HT-29 (cell line): ENCODE results near the gene NDUFB5. TPM values are rescaled to one million over a fixed set of nuclear protein-coding genes. Genes with fewer than 3 reads are reported as not detected.
"Not testable (repeated sequence)": the region's sequence is repeated elsewhere in the genome, so short reads cannot be mapped to it uniquely, and the experiment has no call there.

Source experiments
- DNase-seq: peaks from one replicate; pipeline ENCODE4 v3.0.0-alpha.2; 2015; ENCODE audit warnings: low spot score
- total RNA-seq: library from RNA; depleted of rRNA; stranded (reverse); fragments of >200 nt; shearing (Covaris generic); gene quantifications from 2 replicates; pipeline ENCODE4 v1.2.3, GENCODE V29; 2014

Gene NDUFB5
- total RNA-seq, 1 experiment from 2014 or later: 38.7 TPM

DNA sequence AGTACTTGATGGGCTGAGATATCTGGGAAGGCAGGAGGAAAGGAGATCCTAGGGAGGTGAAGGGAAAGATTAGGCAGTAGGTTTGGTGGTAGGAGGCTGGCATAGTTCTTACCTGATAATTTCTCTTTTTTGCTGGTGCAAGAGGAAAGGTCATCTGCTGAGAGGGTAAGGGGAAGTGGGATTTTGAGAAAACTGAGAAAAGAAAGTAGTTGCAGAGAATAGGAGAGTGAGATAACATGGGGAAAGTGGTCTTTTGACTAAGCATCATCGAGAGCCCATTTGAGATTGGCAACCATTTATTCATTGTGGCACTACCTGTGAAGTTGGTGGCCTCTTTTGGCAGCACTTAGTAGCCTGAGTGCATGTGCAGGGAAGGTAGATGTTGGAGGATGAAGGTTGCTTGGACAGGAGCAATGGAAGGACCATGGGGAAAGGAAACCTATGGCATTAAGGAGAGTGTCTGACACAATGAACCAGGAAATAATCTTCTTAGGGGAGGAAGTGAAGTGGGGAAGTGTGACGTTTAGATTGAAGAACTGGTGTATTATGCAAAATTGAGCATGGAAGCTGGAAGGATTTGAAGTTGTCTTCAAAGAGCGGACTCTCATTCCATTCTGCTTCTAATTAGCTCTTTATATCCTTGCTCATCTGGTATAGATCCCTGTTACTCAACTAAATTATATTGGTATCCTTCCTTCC is 26.3 kb downstream of the NDUFB5 start:
- DNase-seq: no peak

DNA sequence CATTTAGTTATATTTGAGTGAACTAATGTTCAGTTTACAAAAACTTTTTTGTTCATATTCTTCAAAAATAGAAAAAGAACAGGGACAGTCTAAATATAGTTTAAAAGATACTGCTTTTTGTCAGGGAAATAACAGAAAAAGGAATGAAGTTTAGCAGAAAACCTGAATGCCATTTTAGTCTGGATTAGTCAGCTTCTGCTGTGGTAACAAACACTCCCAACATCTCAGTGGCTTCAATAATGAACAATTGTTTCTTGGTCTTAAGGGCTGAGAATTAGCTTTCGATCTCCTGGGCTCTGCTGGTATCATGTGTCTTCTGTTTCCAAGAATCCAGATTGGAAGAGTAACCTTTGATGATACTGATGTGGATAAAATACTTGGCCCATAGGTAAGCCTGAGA is 35.9 kb downstream of the NDUFB5 start:
- no peak for DNase-seq

DNA sequence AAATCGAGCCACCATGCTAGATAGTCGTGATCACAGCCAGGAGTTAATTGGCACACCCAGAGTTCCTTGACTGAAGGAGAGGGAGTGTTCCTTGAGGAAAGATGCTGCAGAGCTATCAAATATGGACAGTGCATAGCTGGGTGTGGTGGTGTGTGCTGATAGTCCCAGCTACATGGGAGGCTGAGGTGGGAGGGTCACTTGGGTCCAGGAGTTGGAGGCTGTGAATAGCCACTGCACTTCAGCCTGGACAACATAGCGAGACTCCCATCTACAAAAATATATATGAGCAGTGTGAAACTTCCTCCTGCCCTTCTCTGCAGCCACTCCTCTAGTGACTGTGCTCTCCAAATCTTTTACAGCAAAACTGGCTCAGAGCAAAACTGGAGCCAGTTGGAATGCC is 38.3 kb downstream of the NDUFB5 start:
- DNase-seq: no peak

DNA sequence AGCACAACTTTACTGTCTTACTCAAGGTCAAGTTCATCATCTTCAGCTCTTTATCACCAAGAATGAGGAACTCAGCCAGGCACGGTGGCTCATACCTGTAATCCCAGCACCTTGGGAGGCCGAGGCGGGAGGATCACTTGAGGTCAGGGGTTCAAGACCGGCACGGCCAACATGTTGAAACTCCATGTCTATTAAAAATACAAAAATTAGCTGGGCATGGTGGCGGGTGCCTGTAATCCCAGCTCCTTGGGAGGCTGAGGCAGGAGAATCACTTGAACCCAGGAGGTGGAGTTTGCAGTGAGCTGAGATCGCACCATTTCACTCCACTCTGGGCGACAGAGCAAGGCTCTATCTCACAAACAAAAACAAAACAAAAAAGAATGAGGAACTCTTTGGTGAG is 39.2 kb downstream of the NDUFB5 start:
- not testable (repeated sequence) for DNase-seq

GRCh38 chr3:179646177-179646576 is 41.6 kb downstream of the NDUFB5 start:
- no peak for DNase-seq

DNA sequence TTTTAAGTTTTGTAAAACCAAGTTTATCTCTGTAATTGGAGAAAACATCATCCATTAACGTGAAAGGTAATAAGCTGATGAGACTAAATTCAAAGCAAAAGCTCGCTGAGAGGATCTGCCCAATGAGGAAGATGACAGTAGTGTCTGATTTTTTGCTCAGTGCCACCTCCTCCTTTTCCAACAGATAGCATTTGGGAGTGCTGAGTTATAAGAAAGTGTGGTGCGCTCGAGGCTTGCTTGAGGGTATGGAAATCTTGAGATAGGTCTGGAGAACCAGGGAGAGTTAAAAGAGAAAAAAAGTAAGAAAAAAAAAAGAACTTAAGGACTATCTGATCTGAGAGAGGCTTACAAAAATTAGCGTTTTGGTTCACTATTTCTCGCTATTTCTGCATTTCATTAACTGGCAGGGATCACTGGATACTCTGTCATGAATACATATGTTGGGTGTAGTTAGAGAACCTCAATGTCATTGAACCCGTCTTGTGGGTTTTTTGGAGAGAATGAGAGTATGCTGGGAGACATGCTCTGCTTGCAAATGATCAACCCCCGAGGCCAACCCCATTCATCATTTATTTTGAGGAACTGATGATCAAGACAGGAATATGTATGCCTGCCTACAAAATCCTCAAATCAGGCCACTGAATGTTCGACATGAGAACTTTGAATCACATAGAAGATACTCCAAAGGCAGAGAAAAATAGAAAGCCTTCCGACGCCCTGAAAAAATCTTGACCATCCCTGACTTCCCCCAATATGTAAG is 47.3 kb downstream of the NDUFB5 start:
- DNase-seq: no peak

DNA sequence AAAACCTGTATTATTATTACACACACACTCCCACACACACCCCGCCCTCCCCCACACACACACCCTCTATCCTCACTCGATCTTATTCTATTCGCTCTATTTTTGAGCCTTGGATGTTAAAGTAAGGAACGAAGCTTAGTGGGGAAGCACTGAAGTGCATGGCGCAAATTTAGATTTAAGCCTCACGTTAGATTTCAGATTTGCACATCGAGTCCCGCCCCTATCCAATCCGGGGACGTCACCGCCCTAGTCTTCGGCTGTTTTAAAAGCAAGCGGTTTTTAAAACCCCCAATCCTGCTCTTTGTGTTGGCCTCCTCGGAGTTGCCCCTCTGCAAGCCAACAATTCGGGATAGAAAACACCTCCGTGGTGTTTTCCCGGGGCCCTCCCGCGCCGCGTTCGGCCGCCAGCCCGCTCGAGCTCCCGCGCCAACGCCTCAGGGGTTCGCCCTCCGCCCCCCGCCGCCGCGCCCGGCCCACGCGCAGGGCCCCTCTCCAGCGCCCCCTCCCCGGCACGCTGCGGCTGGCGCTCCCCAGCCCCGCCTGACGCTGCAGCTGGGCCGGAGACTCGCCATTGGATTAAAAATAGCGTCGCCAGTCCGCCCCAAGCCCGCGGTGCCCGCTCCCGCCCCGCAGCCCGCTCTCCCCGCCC is 48.0 kb downstream of the NDUFB5 start, which contains the start of gene USP13:
TSS of gene USP13 (plus strand) at position 594 of the 649 bp plus-strand sequence. CDS start 186 bp downstream, outside the sequence.
- DNase-seq: peak; percentile 33

DNA sequence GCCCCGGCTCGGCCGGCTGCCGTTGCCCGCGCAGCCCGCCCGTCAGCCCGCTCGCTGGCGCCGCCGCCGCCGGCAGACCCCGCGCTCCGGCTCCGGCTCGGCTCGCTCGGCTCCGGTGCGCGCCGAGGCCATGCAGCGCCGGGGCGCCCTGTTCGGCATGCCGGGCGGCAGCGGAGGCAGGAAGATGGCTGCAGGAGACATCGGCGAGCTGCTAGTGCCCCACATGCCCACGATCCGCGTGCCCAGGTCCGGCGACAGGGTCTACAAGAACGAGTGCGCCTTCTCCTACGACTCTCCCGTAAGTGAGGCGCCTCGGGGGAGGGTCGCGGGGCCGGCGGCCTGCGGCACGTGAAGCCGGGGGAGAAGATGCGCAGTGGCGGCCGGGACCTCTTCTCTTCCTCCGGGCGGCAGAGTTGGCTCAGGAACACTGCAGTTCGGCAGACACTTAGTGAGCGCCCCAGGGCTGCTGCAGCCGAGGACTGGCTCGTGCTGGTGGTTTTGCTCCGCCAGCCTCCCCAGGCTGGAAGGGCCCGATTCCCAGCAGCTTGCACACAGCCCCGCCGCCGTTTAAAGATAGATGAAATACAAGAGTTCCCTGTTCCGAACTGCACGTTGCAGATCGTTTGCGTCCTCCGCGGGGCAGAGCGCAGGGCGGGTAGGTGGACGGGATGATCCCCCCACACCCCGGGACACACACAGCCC is 48.7 kb downstream of the NDUFB5 start:
- peak; percentile 61 for DNase-seq

- no peak for DNase-seq
Measured at GRCh38 chr3:179655236-179655635, 50.6 kb downstream of the NDUFB5 start.

DNA sequence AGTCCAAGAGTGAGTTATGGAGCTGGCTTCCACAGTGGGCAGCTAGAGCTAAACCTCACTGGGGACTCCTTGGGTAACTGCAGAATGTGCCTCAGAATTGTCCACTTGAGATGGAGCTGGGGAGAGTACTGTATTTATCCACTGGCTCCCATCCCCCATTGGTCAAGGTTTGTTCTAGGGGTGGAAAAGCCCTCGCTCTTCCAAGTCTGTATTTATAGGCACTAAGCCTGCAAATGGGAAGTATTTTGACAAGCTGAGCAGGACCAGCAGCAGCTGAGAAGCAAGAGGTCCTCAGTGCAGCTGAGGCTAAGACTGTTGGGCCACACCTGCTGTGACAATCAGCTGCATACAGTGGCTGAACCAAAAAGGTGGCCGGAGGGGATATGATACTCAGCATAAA is 54.0 kb downstream of the NDUFB5 start:
- DNase-seq: no peak

GRCh38 chr3:179660872-179661271 is 56.3 kb downstream of the NDUFB5 start:
- DNase-seq: no peak

GRCh38 chr3:179661777-179662176 is 57.2 kb downstream of the NDUFB5 start:
- no peak for DNase-seq

- DNase-seq: no peak
Measured at GRCh38 chr3:179663093-179663492, 58.5 kb downstream of the NDUFB5 start.

DNA sequence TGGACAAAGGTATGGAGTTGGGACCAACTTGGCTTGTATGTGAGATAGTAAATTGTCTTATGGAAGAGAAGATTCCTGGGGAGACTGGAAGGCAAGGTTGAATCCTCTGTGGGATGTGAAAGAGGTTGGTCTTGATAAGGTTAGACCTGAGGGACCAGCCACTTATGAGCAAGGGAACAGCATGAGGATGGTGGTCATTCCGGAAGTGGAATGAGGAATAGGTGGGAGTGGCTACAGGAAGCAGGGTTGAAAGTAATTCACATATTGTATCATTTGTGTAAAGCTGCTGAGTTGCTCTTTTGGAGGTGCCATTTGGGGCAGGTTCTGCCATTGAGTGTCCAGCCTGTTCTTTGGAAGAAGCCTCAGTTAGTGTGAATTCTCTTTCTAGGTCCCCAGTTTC is 61.4 kb downstream of the NDUFB5 start:
- no peak for DNase-seq

DNA sequence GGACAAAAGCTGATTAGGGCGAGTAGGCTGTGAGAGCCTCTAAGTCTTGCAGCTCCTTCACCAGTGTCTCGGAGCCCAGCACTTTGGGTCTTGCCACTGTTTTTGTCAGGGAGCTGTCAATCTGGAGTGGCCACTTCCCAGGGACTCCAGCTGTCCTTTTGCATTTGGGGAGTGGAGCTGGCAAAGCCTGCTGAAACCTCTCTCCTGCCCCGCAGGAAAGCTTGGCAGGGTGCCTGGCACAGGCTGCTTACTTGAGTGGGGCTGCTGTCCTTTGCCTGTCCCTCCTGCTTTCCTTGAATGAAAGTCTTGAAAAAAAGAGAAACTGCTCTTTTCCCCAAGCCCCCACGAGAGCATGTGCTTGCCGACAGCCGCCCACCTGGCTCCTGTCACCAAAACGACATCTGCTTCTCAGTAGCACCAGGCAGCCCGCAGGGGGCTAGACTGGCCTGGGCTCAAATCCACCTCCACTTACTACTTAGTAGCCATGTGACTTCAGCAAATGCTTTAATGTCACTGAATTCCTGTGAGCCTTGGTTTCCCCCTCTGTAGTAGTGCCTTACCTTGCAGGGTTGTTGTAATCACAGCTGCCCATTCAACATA is 61.9 kb downstream of the NDUFB5 start:
- no peak for DNase-seq

DNA sequence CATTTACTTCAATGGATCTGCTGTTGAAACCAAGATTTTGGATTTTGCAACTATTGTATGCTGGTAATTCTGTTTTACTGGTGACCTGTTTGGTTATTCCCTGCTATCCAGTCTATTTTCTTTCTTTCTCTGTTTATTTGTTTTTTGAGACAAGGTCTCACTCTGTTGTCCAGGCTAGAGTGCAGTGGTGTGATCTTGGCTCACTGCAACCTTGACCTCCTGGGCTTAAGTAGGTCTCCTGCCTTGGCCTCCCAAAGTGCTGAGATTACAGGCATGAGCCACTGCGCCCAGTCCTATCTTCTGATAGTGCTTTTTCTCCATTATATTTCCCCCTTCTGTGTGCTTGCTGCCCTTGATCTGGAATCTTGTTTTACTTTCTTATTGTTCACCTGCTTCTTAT is 63.8 kb downstream of the NDUFB5 start:
- DNase-seq: no peak

- no peak for DNase-seq
Measured at GRCh38 chr3:179670311-179670710, 65.7 kb downstream of the NDUFB5 start.

GRCh38 chr3:179671309-179671708 is 66.7 kb downstream of the NDUFB5 start:
- DNase-seq: no peak

DNA sequence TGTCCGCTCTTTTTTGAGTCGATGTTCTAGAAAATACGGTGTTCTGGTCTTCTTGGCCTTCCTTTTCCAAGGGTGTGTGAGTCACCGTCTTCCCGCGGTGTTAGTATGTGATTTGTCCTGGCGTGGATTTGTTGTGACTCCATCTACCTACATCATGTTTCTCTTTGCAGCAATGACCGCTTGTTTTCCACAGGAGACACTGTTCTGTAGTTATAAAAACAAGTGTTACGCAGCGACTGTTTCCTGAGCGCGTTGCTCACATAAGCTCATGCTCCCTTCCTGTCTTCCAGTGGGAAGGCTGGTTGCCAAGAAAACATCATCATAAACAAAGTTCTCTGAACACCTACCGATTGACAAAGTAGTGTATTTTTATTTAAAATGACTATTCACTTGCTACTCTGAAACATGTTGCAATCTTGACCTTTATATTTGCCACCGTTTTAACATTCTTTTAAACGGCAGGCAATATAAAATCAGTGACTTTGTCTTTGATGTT is 67.2 kb downstream of the NDUFB5 start:
- no peak for DNase-seq

DNA sequence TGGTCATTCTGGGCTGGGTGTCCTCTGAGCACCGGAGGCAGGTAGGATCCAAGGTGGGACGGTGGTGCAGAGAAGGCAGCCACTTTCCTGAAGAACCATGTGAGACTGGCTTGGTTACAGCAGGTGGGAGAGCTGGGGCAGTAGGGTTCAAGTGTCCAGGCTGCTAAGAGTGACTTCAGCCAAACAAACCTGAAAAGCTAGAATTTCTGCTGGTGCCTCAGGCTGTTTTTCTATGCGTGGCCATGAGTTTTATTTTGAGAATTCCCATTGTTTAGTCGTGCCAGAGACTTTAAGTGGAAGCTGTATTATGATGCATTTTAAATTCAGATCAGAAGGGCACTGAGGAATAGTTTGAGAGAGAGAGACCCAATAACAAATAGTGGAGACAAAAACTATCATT is 68.3 kb downstream of the NDUFB5 start:
- no peak for DNase-seq

DNA sequence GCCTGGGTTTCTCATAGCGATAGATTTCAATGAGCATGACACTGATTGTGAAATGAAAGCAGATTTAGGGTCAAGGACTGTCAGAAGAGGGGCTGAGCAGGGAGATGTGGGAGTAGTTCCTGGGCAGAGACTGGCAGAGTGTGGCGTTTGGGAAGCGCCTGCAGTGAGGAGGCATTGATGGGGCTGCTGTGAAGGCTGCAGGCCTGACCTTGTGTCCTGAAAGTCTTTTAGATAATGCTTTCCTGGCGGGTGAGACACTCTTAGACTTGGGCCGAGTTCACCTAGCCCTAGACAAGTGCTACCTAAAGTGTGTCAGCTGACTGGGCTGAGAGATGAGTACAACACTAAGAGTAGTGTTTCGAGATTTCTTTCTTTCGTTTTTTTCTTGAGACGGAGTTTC is 68.9 kb downstream of the NDUFB5 start:
- DNase-seq: no peak
